ENCODE measurements around the gene KCNS3.

The KCNS3 gene

GRCh38 chr2:17976871-17977746, 98.6 kb downstream of the KCNS3 start:
- H3K9me3 Mint-ChIP-seq: no peaks in the 10 kb centered on the region
- H3K4me3 Mint-ChIP-seq: no peak overlapping the region
- ATAC-seq (no peak), DNase-seq (no peak)
- H3K27ac Mint-ChIP-seq: no peak overlapping the region
- peaks cover 3% of the 10 kb centered on the region for H3K27me3 Mint-ChIP-seq
- H3K36me3 Mint-ChIP-seq (ENCODE audit: low read depth): no peaks in the 10 kb centered on the region
- H3K4me1 Mint-ChIP-seq: no peaks in the 10 kb centered on the region

- H3K27me3 Mint-ChIP-seq: no peaks in the 10 kb centered on the region
These were observed 101.2 kb downstream of the KCNS3 start for GRCh38 chr2:17979707-17980106.

GRCh38 chr2:17981936-17982335, 103.5 kb downstream of the KCNS3 start:
- Mint-ChIP-seq H3K27me3 (no peaks in the 10 kb centered on the region), H3K4me1 (no peaks in the 10 kb centered on the region), H3K36me3 (ENCODE audit: low read depth) (no peaks in the 10 kb centered on the region), H3K27ac (no peak overlapping the region), H3K4me3 (no peak overlapping the region), H3K9me3 (no peaks in the 10 kb centered on the region)
- ATAC-seq: no peak
- DNase-seq: no peak

More at GRCh38 chr2:17979707-17980106, 101.2 kb downstream of the KCNS3 start:
- Mint-ChIP-seq H3K36me3 (ENCODE audit: low read depth) (no peaks in the 10 kb centered on the region), H3K27ac (no peak overlapping the region), H3K4me3 (no peak overlapping the region), H3K4me1 (no peaks in the 10 kb centered on the region), H3K9me3 (no peaks in the 10 kb centered on the region)
- ATAC-seq (no peak), DNase-seq (no peak)

Data from activated naive CD8-positive, alpha-beta T cell treated with anti-CD3 and anti-CD28 coated beads, Interleukin-2, amount 50 U/mL, for 24 hours (primary cell).